HG03280 (cell line): ENCODE results near the gene ALDH1A1.
A peak's percentile ranks its signal among the peaks of the same experiment; 100 is the strongest.
"Not testable (repeated sequence)": the region's sequence is repeated elsewhere in the genome, so short reads cannot be mapped to it uniquely, and the experiment has no call there.

ENCODE experiments used
- ATAC-seq: cut with Tn5 transposase; IDR thresholded peaks from one replicate; pipeline ENCODE4 v1.9.1; 2021; ENCODE audit warnings: mild to moderate bottlenecking, moderate library complexity; ENCODE audit not compliant: unreplicated experiment

ALDH1A1 gene

DNA sequence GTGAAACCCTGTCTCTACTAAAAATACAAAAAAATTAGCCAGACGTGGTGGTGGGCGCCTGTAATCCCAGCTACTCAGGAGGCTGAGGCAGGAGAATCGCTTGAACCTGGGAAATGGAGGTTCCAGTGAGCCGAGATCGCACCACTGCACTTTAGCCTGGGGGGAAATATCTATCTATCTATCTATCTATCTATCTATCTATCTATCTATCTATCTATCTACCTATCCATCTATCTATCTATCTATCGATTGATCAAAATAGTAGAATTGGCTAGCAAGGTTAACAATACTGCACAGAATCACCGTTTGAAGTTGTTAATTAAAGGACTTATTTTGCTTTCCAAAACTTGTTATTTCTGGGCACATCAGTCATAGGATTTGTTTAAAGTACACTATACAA is 90.1 kb downstream of the ALDH1A1 start:
- ATAC-seq: not testable (repeated sequence)

DNA sequence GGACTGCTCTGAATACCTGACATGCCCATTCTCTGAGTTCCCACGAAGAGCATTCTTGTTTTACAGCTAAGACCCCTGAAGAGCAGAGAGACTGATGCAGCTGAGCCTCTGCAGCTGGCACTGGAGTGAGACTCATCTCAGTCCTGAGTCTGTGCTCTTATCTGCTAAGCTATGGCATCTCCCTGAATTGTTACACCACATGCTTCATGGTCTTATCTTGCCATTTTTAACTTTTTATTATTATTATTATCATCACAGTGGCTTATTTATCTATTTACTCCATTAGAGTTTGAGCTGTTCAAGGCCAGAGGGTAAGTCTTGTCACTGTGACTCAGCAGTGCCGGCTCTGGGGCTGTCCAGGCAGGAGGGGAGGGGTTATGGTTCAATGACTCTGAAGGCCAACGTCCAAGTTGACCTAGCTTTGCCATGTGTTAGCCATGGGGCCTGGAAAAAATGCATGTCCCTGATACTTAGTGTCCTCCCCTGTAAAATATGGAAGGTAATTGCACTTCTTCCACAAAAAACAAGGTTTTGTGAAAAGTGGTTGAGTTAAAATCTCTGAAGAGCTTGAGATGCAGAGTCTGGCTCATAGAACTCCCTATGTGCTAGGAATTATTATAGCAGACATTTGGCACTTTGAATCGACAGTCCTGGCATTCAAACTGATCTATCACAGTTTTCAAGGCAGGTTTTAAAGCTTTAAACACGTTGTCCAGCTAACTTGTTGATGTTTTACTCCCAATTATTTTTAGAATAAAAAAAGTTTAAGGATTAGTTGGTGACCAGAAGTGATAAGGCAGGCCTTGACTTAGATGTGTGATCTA is 94.6 kb downstream of the ALDH1A1 start:
- ATAC-seq: no peak

DNA sequence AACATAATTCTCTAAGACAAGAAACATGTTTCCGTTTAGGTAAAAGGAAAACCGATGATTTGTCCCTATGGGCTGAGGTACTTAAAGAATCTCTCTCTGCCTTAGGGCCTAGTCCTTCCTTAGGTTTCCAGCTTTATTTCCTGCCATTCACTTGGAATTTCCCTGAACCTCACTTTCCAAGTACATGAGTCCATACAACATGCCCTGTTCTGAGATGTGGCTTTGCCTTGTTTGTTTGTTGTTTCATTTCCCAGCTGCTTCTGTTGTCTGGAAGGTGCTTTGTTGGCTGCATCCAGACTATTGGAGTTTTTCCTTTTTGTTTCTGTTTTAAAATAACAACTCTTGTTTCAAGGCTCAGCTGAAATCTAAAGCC is 95.2 kb downstream of the ALDH1A1 start:
- no peak for ATAC-seq

DNA sequence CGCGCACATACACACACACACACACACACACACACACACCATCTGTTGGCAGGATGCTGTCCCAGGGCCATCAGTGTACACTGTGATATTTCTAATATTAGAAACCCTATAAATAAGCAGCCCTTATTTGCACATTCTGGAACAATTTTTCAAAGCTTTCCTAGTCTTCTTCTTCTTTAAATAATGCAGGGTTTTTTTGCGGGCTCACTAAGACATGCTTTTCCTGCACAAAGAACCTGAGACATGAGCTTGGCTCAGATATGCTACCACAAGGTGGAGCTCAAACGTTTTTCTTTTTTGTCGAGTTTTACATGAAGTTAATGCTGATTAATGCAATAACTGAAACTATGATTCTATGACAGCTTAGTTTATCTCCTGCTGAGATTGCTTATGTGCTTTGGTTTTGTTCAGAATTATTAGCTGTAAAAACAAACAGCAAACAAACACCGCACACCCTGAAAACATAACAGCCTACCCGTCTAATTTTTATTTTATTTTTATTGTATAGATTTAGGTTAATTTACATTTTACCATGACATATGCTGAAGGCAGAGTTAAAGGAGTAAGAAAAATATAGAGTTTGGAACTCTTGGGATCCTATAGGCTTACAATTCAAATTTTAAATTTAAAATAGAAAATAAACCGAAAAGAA is 95.8 kb downstream of the ALDH1A1 start:
- peak; percentile 51 for ATAC-seq

DNA sequence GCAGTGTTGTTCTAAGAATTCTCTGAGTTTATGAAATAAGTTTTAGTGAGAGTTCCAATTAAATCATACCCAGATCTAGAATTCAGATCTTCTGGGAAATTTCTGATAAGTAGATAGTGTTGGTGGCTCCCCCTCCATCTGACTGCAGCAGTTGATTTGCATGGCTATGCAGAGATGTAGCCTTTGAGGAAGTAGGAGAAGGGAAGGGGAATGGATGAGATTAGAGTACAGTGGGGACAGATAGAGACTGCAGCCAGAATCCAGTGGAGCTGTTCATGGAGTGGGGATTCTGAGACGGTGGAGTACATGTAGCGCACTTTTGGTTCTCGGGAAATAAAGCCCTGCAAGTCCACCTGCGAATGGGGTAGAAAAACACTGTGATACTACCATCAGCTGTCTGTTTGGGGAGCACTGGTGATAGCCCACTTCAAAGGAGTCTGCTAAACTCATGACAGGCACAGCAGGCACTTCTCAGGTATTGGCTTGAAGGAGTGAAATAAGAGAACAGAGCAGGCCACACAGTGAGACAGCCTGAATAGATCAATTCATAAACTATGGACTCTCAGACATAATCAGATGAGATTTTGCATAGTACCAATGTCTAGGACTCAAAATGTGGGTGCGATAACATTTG is 96.8 kb downstream of the ALDH1A1 start:
- ATAC-seq: no peak

DNA sequence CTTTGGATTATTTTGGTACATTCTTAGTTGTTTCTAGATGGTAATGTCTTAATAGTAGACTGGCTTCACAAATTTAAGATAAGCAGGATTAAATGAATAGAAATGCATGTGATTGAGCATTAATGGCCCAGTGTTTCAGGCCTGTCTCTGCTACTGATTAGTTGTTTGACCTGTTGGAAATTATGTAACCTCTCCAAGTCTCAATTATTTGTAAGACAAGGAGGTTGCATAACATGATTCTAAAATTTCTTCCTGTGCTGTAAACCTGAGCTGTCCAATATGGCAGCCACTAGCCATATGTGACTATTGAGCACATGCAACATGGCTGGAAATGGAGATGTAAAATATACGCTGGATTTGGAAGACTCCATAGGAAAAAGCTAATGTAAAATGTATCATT is 97.5 kb downstream of the ALDH1A1 start:
- ATAC-seq: no peak
